Measurements from ENCODE around the gene PLA2G2D.

The PLA2G2D gene

GRCh38 chr1:20072771-20073170, 46.6 kb downstream of the PLA2G2D start:
- H3K4me3 ChIP-seq (ENCODE audit: low read depth, low read length) = no peak overlapping the region
- no peak for TF ChIP-seq CTCF (IDR thresholded peaks at IDR 0.05; ENCODE audit: control insufficient read depth, extremely low read depth, insufficient read depth)
- DNase-seq (ENCODE audit: low read depth) = no peak

- no peak overlapping the region for H3K4me3 ChIP-seq (ENCODE audit: low read depth, low read length)
- TF ChIP-seq CTCF (IDR thresholded peaks at IDR 0.05; ENCODE audit: control insufficient read depth, extremely low read depth, insufficient read depth) = no peak
- no peak for DNase-seq (ENCODE audit: low read depth)
Observed at GRCh38 chr1:20071416-20071815, 47.9 kb downstream of the PLA2G2D start.

- H3K4me3 ChIP-seq (ENCODE audit: low read depth, low read length) = no peak overlapping the region
- DNase-seq (ENCODE audit: low read depth) = no peak
- TF ChIP-seq CTCF (IDR thresholded peaks at IDR 0.05; ENCODE audit: control insufficient read depth, extremely low read depth, insufficient read depth) = no peak
Observed at GRCh38 chr1:20070357-20070756, 49.0 kb downstream of the PLA2G2D start.

GRCh38 chr1:20069874-20070273, 49.5 kb downstream of the PLA2G2D start, which contains the start of gene PLA2G5:
PLA2G5 (plus strand) TSS chr1:20070194; CDS start chr1:20084831, 14,637 bp downstream.
- no peak for DNase-seq (ENCODE audit: low read depth)
- no peak within 1 kb of the TSS for H3K4me3 ChIP-seq (ENCODE audit: low read depth, low read length)
- TF ChIP-seq CTCF (IDR thresholded peaks at IDR 0.05; ENCODE audit: control insufficient read depth, extremely low read depth, insufficient read depth) = no peak

- no peak for DNase-seq (ENCODE audit: low read depth)
- H3K4me3 ChIP-seq (ENCODE audit: low read depth, low read length) = no peak overlapping the region
- TF ChIP-seq CTCF (IDR thresholded peaks at IDR 0.05; ENCODE audit: control insufficient read depth, extremely low read depth, insufficient read depth) = no peak
Observed at GRCh38 chr1:20068722-20069121, 50.6 kb downstream of the PLA2G2D start.

GRCh38 chr1:20063861-20064292, 55.5 kb downstream of the PLA2G2D start:
- DNase-seq (ENCODE audit: low read depth) = no peak

More at GRCh38 chr1:20063861-20064292, 55.5 kb downstream of the PLA2G2D start:
- TF ChIP-seq CTCF (IDR thresholded peaks at IDR 0.05; ENCODE audit: control insufficient read depth, extremely low read depth, insufficient read depth) = no peak
- no peak overlapping the region for H3K4me3 ChIP-seq (ENCODE audit: low read depth, low read length)
